DND-41 (cell line): ENCODE measurements around the gene PIEZO1.
"Not testable (repeated sequence)": the region's sequence is repeated elsewhere in the genome, so short reads cannot be mapped to it uniquely, and the experiment has no call there.

Experiments used
- ATAC-seq: fragments of 200-7000 bp; cut with Tn5 transposase; 3 replicates; pipeline ENCODE4 v1.9.1; 2021; ENCODE audit warnings: low read depth; ENCODE audit not compliant: insufficient read depth
- DNase-seq: peaks from one replicate; pipeline ENCODE4 v3.0.0-alpha.2; 2020
- H2AFZ ChIP-seq: 2 replicates; pipeline ENCODE4 v1.6.0; 2012; ENCODE audit warnings: low read depth, low read length
- H3K27ac ChIP-seq: 2 replicates; pipeline ENCODE4 v1.5.1; 2012; ENCODE audit warnings: low read length, inconsistent platforms
- H3K27me3 ChIP-seq: fragments of 200-600 bp; sonication (generic); 2 replicates; pipeline ENCODE4 v1.6.0; 2012; ENCODE audit warnings: low read length, mild to moderate bottlenecking, inconsistent platforms; ENCODE audit not compliant: insufficient read depth, poor library complexity
- H3K36me3 ChIP-seq: 2 replicates; pipeline ENCODE4 v1.5.1; 2012; ENCODE audit warnings: low read length, inconsistent platforms; ENCODE audit not compliant: insufficient read depth
- H3K4me1 ChIP-seq: 2 replicates; pipeline ENCODE4 v1.5.1; 2012; ENCODE audit warnings: mild to moderate bottlenecking, low read length; ENCODE audit not compliant: insufficient read depth
- H3K4me2 ChIP-seq: 2 replicates; pipeline ENCODE4 v1.6.0; 2012; ENCODE audit warnings: mild to moderate bottlenecking, moderate library complexity, low read length, inconsistent platforms; ENCODE audit not compliant: insufficient read depth
- H3K4me3 ChIP-seq, 2 experiments: fragments of 200-600 bp in 1 of 2; shearing (Covaris generic) in 1 of 2; 2 replicates each; pipeline ENCODE4 v1.5.1; 2012 to 2016; ENCODE audit warnings: inconsistent platforms in 2 of 2, low read length in 2 of 2, mild to moderate bottlenecking in 2 of 2, low read depth in 1 of 2, moderate library complexity in 1 of 2
- H3K79me2 ChIP-seq: 2 replicates; pipeline ENCODE4 v1.6.0; 2012; ENCODE audit warnings: low read length, inconsistent platforms; ENCODE audit not compliant: insufficient read depth
- H3K9ac ChIP-seq: 2 replicates; pipeline ENCODE4 v1.6.0; 2012; ENCODE audit warnings: low read depth, mild to moderate bottlenecking, inconsistent platforms, low read length, moderate library complexity
- H3K9me3 ChIP-seq: 2 replicates; pipeline ENCODE4 v1.5.1; 2012; ENCODE audit warnings: low read length, moderate library complexity, mild to moderate bottlenecking, inconsistent platforms; ENCODE audit not compliant: insufficient read depth, severe bottlenecking
- H4K20me1 ChIP-seq: 2 replicates; pipeline ENCODE4 v1.6.0; 2012; ENCODE audit warnings: low read length; ENCODE audit not compliant: insufficient read depth
- EZH2 ChIP-seq: IDR thresholded peaks from 3 replicates; pipeline ENCODE4 v1.6.1; 2012; ENCODE audit warnings: borderline replicate concordance, low read depth, mild to moderate bottlenecking, moderate library complexity, low read length, inconsistent platforms; ENCODE audit not compliant: severe bottlenecking
- TF ChIP-seq, protein P1 (sequence below): IDR thresholded peaks from 2 replicates; pipeline ENCODE4 v1.5.1; 2012; ENCODE audit warnings: borderline replicate concordance, low read length, moderate library complexity, mild to moderate bottlenecking; ENCODE audit not compliant: poor library complexity, severe bottlenecking; ENCODE audit errors: extremely low read depth

PIEZO1 gene

DNA sequence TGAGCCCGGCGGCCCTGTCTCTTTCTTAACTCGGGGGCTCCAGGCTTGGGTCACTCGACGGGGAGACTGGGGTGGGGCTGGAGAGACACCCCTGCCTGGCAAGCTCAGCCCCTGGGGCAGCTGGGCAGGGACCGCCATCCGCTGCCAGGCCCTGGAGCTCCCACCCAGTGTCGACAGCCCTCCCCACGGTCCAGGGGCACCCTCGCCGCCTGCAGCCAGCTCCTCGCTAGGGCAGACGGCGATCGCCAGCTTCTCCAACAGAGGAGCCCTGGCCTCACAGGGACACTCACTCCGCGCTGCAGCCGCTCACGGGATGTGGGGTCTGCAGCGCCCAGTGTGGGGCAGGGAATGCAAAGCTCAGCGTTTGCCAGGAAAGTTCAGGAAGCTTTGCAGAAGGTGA is 42.7 kb upstream of the PIEZO1 start:
- H3K36me3 ChIP-seq: no peaks in the 10 kb centered on the region; the same call in 1 of the 2 replicates
- DNase-seq (no peak), ATAC-seq (no peak)
- H2AFZ ChIP-seq: no peak overlapping the region
- TF ChIP-seq EZH2: no peak
- TF ChIP-seq, protein P1, sequence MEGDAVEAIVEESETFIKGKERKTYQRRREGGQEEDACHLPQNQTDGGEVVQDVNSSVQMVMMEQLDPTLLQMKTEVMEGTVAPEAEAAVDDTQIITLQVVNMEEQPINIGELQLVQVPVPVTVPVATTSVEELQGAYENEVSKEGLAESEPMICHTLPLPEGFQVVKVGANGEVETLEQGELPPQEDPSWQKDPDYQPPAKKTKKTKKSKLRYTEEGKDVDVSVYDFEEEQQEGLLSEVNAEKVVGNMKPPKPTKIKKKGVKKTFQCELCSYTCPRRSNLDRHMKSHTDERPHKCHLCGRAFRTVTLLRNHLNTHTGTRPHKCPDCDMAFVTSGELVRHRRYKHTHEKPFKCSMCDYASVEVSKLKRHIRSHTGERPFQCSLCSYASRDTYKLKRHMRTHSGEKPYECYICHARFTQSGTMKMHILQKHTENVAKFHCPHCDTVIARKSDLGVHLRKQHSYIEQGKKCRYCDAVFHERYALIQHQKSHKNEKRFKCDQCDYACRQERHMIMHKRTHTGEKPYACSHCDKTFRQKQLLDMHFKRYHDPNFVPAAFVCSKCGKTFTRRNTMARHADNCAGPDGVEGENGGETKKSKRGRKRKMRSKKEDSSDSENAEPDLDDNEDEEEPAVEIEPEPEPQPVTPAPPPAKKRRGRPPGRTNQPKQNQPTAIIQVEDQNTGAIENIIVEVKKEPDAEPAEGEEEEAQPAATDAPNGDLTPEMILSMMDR: no peak
- no peaks in the 10 kb centered on the region for H3K9me3 ChIP-seq
- H4K20me1 ChIP-seq: no peaks in the 10 kb centered on the region
- H3K9ac ChIP-seq: no peak overlapping the region
- H3K27ac ChIP-seq: no peak overlapping the region
- H3K4me2 ChIP-seq: no peak overlapping the region
- H3K27me3 ChIP-seq: no peaks in the 10 kb centered on the region
- no peaks in the 10 kb centered on the region for H3K79me2 ChIP-seq
- no peak overlapping the region for H3K4me3 ChIP-seq
- H3K4me1 ChIP-seq: no peaks in the 10 kb centered on the region

- H2AFZ ChIP-seq: no peak overlapping the region
- no peak overlapping the region for H3K27ac ChIP-seq
- no peak overlapping the region for H3K9ac ChIP-seq
- DNase-seq (no peak), ATAC-seq (no peak)
- H3K4me3 ChIP-seq: no peak overlapping the region
- H3K9me3 ChIP-seq: no peaks in the 10 kb centered on the region
- no peaks in the 10 kb centered on the region for H3K4me1 ChIP-seq
- H3K79me2 ChIP-seq: no peaks in the 10 kb centered on the region
- H3K27me3 ChIP-seq: no peaks in the 10 kb centered on the region
- H4K20me1 ChIP-seq: no peaks in the 10 kb centered on the region; the same call in 1 of the 2 replicates
- peaks cover 10% of the 10 kb centered on the region for H3K36me3 ChIP-seq
- TF ChIP-seq, protein P1: no peak
- no peak for TF ChIP-seq EZH2
- H3K4me2 ChIP-seq: no peak overlapping the region
These were observed 41.2 kb upstream of the PIEZO1 start for GRCh38 chr16:88826070-88826840.

DNA sequence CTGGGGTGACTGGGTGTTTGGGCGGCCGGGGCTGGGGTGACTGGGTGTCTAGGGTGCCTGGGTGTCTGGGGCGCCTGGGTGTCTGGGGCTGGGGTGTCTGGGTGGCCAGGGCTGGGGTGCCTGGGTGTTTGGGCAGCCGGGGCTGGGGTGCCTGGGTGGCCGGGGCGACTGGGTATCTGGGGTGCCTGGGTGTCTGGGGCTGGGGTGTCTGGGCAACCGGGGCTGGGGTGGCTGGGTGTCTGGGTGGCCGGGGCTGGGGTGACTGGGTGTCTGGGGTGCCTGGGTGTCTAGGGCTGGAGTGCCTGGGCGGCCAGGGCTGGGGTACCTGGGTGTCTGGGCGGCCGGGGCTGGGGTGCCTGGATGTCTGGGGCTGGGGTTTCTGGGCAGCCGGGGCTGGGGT is 40.1 kb upstream of the PIEZO1 start:
- peaks cover 10% of the 10 kb centered on the region for H3K36me3 ChIP-seq
- DNase-seq (no peak), ATAC-seq (no peak)
- H3K27me3 ChIP-seq: no peaks in the 10 kb centered on the region
- no peak overlapping the region for H3K4me3 ChIP-seq
- H3K9ac ChIP-seq: no peak overlapping the region
- no peak for TF ChIP-seq EZH2
- H3K9me3 ChIP-seq: no peaks in the 10 kb centered on the region
- H3K4me2 ChIP-seq: no peak overlapping the region
- H3K79me2 ChIP-seq: no peaks in the 10 kb centered on the region
- H3K4me1 ChIP-seq: no peaks in the 10 kb centered on the region
- no peak overlapping the region for H2AFZ ChIP-seq
- H4K20me1 ChIP-seq: no peaks in the 10 kb centered on the region; the same call in 1 of the 2 replicates
- H3K27ac ChIP-seq: no peak overlapping the region

- Histone ChIP-seq H3K27me3 (no peaks in the 10 kb centered on the region), H3K4me3 (no peak overlapping the region), H3K79me2 (no peaks in the 10 kb centered on the region), H3K9me3 (no peaks in the 10 kb centered on the region), H3K36me3 (peaks cover 10% of the 10 kb centered on the region), H4K20me1 (no peaks in the 10 kb centered on the region; the same call in 1 of the 2 replicates), H2AFZ (no peak overlapping the region), H3K27ac (no peak overlapping the region), H3K4me2 (no peak overlapping the region), H3K9ac (no peak overlapping the region), H3K4me1 (no peaks in the 10 kb centered on the region)
- ATAC-seq (peak; percentile 22; the same call in 1 of the 3 replicates), DNase-seq (no peak)
- TF ChIP-seq EZH2: no peak
- TF ChIP-seq, protein P1: no peak
These were observed 39.4 kb upstream of the PIEZO1 start for GRCh38 chr16:88824256-88825077.

- not testable (repeated sequence) for H3K79me2 ChIP-seq, H3K36me3 ChIP-seq, H3K9me3 ChIP-seq, H3K27ac ChIP-seq, H2AFZ ChIP-seq, H3K4me3 ChIP-seq, H3K9ac ChIP-seq, H3K4me1 ChIP-seq, ATAC-seq, H3K27me3 ChIP-seq, DNase-seq, H4K20me1 ChIP-seq, H3K4me2 ChIP-seq
These were observed 38.6 kb upstream of the PIEZO1 start for GRCh38 chr16:88823646-88824045.
